ENCODE results near the gene INAVA. TPM values are rescaled to one million over a fixed set of nuclear protein-coding genes. Genes with fewer than 3 reads are reported as not detected.
"Not testable (repeated sequence)": the region's sequence is repeated elsewhere in the genome, so short reads cannot be mapped to it uniquely, and the experiment has no call there.

INAVA gene
- total RNA-seq, 6 experiments from 2014 or later = not detected

GRCh38 chr1:200921571-200922110 is 26.9 kb downstream of the INAVA start:
- TF ChIP-seq CTCF (IDR thresholded peaks at IDR 0.05) = no peak
- no peak for DNase-seq
- Mint-ChIP-seq H3K27ac (no peak overlapping the region), H3K4me3 (no peak overlapping the region), H3K27me3 (ENCODE audit: insufficient read depth) (peaks cover 21% of the 10 kb centered on the region), H3K4me1 (ENCODE audit: low read depth) (no peaks in the 10 kb centered on the region), H3K9me3 (no peaks in the 10 kb centered on the region), H3K36me3 (ENCODE audit: low read depth) (no peaks in the 10 kb centered on the region)

- Mint-ChIP-seq H3K36me3 (ENCODE audit: low read depth) (no peaks in the 10 kb centered on the region), H3K9me3 (no peaks in the 10 kb centered on the region), H3K4me3 (no peak overlapping the region), H3K4me1 (ENCODE audit: low read depth) (no peaks in the 10 kb centered on the region), H3K27me3 (ENCODE audit: insufficient read depth) (peaks cover 21% of the 10 kb centered on the region), H3K27ac (no peak overlapping the region)
- no peak for DNase-seq
- no peak for TF ChIP-seq CTCF (IDR thresholded peaks at IDR 0.05)
Measured at GRCh38 chr1:200922406-200922805, 27.7 kb downstream of the INAVA start.

- Mint-ChIP-seq H3K9me3 (no peaks in the 10 kb centered on the region), H3K27me3 (ENCODE audit: insufficient read depth) (peaks cover 27% of the 10 kb centered on the region), H3K4me1 (ENCODE audit: low read depth) (no peaks in the 10 kb centered on the region), H3K4me3 (no peak overlapping the region), H3K36me3 (ENCODE audit: low read depth) (no peaks in the 10 kb centered on the region), H3K27ac (no peak overlapping the region)
- no peak for TF ChIP-seq CTCF (IDR thresholded peaks at IDR 0.05)
- DNase-seq = no peak
Measured at GRCh38 chr1:200923601-200924000, 28.9 kb downstream of the INAVA start.

- Mint-ChIP-seq H3K27ac (no peak overlapping the region), H3K4me1 (ENCODE audit: low read depth) (no peaks in the 10 kb centered on the region), H3K9me3 (no peaks in the 10 kb centered on the region; the same call in 1 of the 2 replicates), H3K36me3 (ENCODE audit: low read depth) (peaks cover under 1% of the 10 kb centered on the region; the same call in 1 of the 2 replicates), H3K27me3 (ENCODE audit: insufficient read depth) (peaks cover 45% of the 10 kb centered on the region), H3K4me3 (no peak overlapping the region)
- no peak for TF ChIP-seq CTCF (IDR thresholded peaks at IDR 0.05)
- DNase-seq = peak; percentile 10
Measured at GRCh38 chr1:200925831-200926230, 31.1 kb downstream of the INAVA start.

GRCh38 chr1:200929530-200930278 is 35.0 kb downstream of the INAVA start:
- Mint-ChIP-seq H3K27ac (no peak overlapping the region), H3K4me3 (no peak overlapping the region), H3K27me3 (ENCODE audit: insufficient read depth) (peaks cover 38% of the 10 kb centered on the region), H3K9me3 (peaks cover 5% of the 10 kb centered on the region; the same call in 1 of the 2 replicates), H3K4me1 (ENCODE audit: low read depth) (no peaks in the 10 kb centered on the region), H3K36me3 (ENCODE audit: low read depth) (peaks cover 6% of the 10 kb centered on the region; the same call in 1 of the 2 replicates)
- no peak for DNase-seq
- no peak for TF ChIP-seq CTCF (IDR thresholded peaks at IDR 0.05)

- peaks cover 42% of the 10 kb centered on the region for H3K27me3 Mint-ChIP-seq (ENCODE audit: insufficient read depth)
- not testable (repeated sequence) for H3K9me3 Mint-ChIP-seq; H3K27ac Mint-ChIP-seq; H3K4me1 Mint-ChIP-seq (ENCODE audit: low read depth); DNase-seq; H3K36me3 Mint-ChIP-seq (ENCODE audit: low read depth); H3K4me3 Mint-ChIP-seq
Measured at GRCh38 chr1:200930285-200930684, 35.6 kb downstream of the INAVA start.

Measured in HFFc6 (cell line).